B cell (primary cell): ENCODE results near the gene TPST1. TPM values are rescaled to one million over a fixed set of nuclear protein-coding genes. Genes with fewer than 3 reads are reported as not detected.

ENCODE experiments used
- ATAC-seq: fragments of 200-7000 bp; cut with Tn5 transposase; one replicate; pipeline ENCODE4 v1.10.0; 2021; ENCODE audit warnings: low read depth, mild to moderate bottlenecking, moderate number of reproducible peaks, moderate library complexity
- CTCF ChIA-PET: fragments of 350-600 bp; sonication (Branson Sonifier 250); formaldehyde crosslinking; loops from one replicate; lab custom pipeline; 2021; ENCODE audit warnings: antibody characterized with exemption, inconsistent platforms; lab: Charles Lee
- POLR2A ChIA-PET: fragments of 350-600 bp; sonication (Branson Sonifier 250); formaldehyde crosslinking; loops from one replicate; lab custom pipeline; 2021; ENCODE audit warnings: antibody characterized with exemption; lab: Charles Lee
- DNase-seq: peaks from one replicate; pipeline ENCODE4 v3.0.0; 2013
- H2AFZ ChIP-seq: 2 replicates; pipeline ENCODE4 v1.6.1; 2012; ENCODE audit warnings: mild to moderate bottlenecking, low read depth, low read length; ENCODE audit not compliant: insufficient read depth, poor library complexity, severe bottlenecking
- H3K27ac ChIP-seq, 2 donors: 1 replicate in 1 of 2; 2 replicates in 1 of 2; pipeline ENCODE4 v1.5.1; 2012 to 2013; ENCODE audit warnings: low read length in 2 of 2, mild to moderate bottlenecking in 2 of 2, moderate library complexity in 1 of 2
- H3K27me3 ChIP-seq, 4 experiments: fragments of 200-600 bp in 1 of 4; sonication (generic) in 1 of 4; replicated peaks in 1 of 4; 1 replicate in 2 of 4; 2 replicates in 2 of 4; pipeline versions ENCODE4 v1.6.1 to v1.7.0; 2013 to 2016; ENCODE audit warnings: low read length in 3 of 4, mild to moderate bottlenecking in 2 of 4, mixed read lengths in 1 of 4, moderate library complexity in 1 of 4; ENCODE audit not compliant: insufficient read depth in 4 of 4, control insufficient read depth in 3 of 4; ENCODE audit errors: control extremely low read depth in 1 of 4
- H3K36me3 ChIP-seq, 2 experiments: replicated peaks in 1 of 2; 1 replicate in 1 of 2; 2 replicates in 1 of 2; pipeline versions ENCODE4 v1.6.1 to v1.7.1; 2013; ENCODE audit warnings: low read length in 1 of 2; ENCODE audit not compliant: insufficient read depth in 2 of 2, control insufficient read depth in 1 of 2; ENCODE audit errors: control extremely low read depth in 1 of 2, extremely low read depth in 1 of 2
- H3K4me1 ChIP-seq, 2 donors: fragments of 200-600 bp in 1 of 2; sonication (generic) in 1 of 2; 1 replicate in 1 of 2; 2 replicates in 1 of 2; pipeline versions ENCODE4 v1.5.1 to v1.6.1; 2013 to 2017; ENCODE audit warnings: low read length in 2 of 2; ENCODE audit not compliant: control insufficient read depth in 2 of 2, insufficient read depth in 2 of 2
- H3K4me2 ChIP-seq: replicated peaks from 2 replicates; pipeline ENCODE3; 2012; ENCODE audit warnings: mild to moderate bottlenecking, low read depth, low read length; ENCODE audit not compliant: poor library complexity, severe bottlenecking
- H3K4me3 ChIP-seq, 5 experiments: fragments of 200-600 bp in 1 of 5; sonication (generic) in 1 of 5; 1 replicate in 3 of 5; 2 replicates in 2 of 5; pipeline versions ENCODE4 v1.5.1 to v1.7.0; 2011 to 2016; ENCODE audit warnings: low read length in 4 of 5, mild to moderate bottlenecking in 4 of 5, low read depth in 2 of 5, control low read depth in 1 of 5, moderate library complexity in 1 of 5; ENCODE audit not compliant: insufficient read depth in 1 of 5; ENCODE audit errors: control extremely low read depth in 1 of 5, extremely low read depth in 1 of 5
- H3K79me2 ChIP-seq: fragments of 200-600 bp; sonication (generic); one replicate; pipeline ENCODE4 v1.6.0; 2016; ENCODE audit warnings: low read length; ENCODE audit not compliant: control insufficient read depth, insufficient read depth
- H3K9ac ChIP-seq: fragments of 200-600 bp; sonication (generic); 2 replicates; pipeline ENCODE4 v1.6.1; 2017; ENCODE audit warnings: mild to moderate bottlenecking, low read length, moderate library complexity
- H3K9me3 ChIP-seq, 3 donors: one replicate each; pipeline versions ENCODE4 v1.6.1 to v1.7.1; 2013; ENCODE audit warnings: low read length in 2 of 3; ENCODE audit not compliant: control insufficient read depth in 2 of 3, insufficient read depth in 1 of 3; ENCODE audit errors: control extremely low read depth in 1 of 3
- H4K20me1 ChIP-seq: 2 replicates; pipeline ENCODE4 v1.6.0; 2012; ENCODE audit warnings: mild to moderate bottlenecking, low read length; ENCODE audit not compliant: insufficient read depth, control insufficient read depth, poor library complexity, severe bottlenecking
- H3K27ac Mint-ChIP-seq: one replicate; pipeline ENCODE4 v1.8.0; 2021; ENCODE audit warnings: mixed read lengths
- H3K27me3 Mint-ChIP-seq: one replicate; pipeline ENCODE4 v1.8.0; 2021; ENCODE audit warnings: mixed read lengths
- H3K4me1 Mint-ChIP-seq: one replicate; pipeline ENCODE4 v1.8.0; 2021; ENCODE audit warnings: mixed read lengths
- H3K4me3 Mint-ChIP-seq: one replicate; pipeline ENCODE4 v1.8.0; 2021; ENCODE audit warnings: mixed read lengths
- H3K9me3 Mint-ChIP-seq: one replicate; pipeline ENCODE4 v1.8.0; 2022; ENCODE audit warnings: mixed read lengths; ENCODE audit not compliant: insufficient read depth
- EZH2 ChIP-seq: IDR thresholded peaks from 2 replicates; pipeline ENCODE4 v1.6.1; 2012; ENCODE audit warnings: borderline replicate concordance, low read depth, mild to moderate bottlenecking, moderate library complexity, low read length; ENCODE audit not compliant: insufficient read depth, poor library complexity, severe bottlenecking
- WGBS: methylation state at CpG from one replicate; pipeline ENCODE4 v1.1.5; 2013; ENCODE audit warnings: missing lambda C conversion rate; ENCODE audit not compliant: insufficient coverage; 5-methylcytosine and 5-hydroxymethylcytosine counted together
- intact Hi-C: fragments of 100-400 bp; cut with micrococcal nuclease; formaldehyde crosslinking; loops from one replicate; pipeline ENCODE4 v1.10.0; 2022
- polyA plus RNA-seq: library from polyadenylated mRNA; depleted of rRNA; stranded (reverse); fragments of >200 nt; gene quantifications from 2 replicates; pipeline ENCODE4 v1.2.3, GENCODE V29; 2012
- total RNA-seq, 2 donors: library from RNA; stranded (reverse); fragments of 120-200 nt in 1 of 2; gene quantifications; 1 replicate in 1 of 2; 2 replicates in 1 of 2; pipeline versions ENCODE4 v1.2.3 to v1.2.4, GENCODE V29; 2013 to 2022
- TF ChIP-seq, protein P1 (sequence below): fragments of 200-600 bp; IDR thresholded peaks from one replicate; pipeline ENCODE4 v1.8.0; 2022; ENCODE audit warnings: antibody characterized with exemption, mild to moderate bottlenecking

The TPST1 gene
- total and polyA plus RNA-seq, 2 donors (not counting 1 experiment from before 2014, with no cell fraction given) = 13.0 to 17.0 TPM

DNA sequence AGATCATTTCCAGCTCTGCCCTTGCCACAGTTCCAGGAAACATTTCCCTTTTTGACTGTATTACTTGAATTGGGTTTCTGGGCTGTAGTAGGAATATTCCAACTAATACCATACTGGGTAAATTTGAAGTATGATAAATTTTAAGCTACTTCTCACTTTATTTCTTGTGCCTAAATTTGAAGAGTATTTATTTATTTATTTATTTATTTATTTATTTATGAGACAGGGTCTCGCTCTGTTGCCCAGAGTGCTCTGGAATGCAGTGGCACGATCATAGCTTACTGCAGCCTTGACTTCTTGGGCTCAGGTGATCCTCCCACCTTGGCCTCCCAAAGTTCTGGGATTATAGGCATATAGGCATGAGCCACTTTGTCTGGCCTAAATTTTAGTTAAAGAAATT, 105.5 kb downstream of the TPST1 start:
- POLR2A ChIA-PET = no interaction called here
- no peak overlapping the region for H3K9ac ChIP-seq
- H2AFZ ChIP-seq = no peak overlapping the region
- Mint-ChIP-seq H3K4me1 (peaks cover 6% of the 10 kb centered on the region), H3K9me3 (no peaks in the 10 kb centered on the region), H3K27ac (no peak overlapping the region), H3K27me3 (no peaks in the 10 kb centered on the region), H3K4me3 (no peak overlapping the region)
- H3K27ac ChIP-seq = no peak overlapping the region
- H3K4me2 ChIP-seq = no peak overlapping the region
- H4K20me1 ChIP-seq = peaks cover 10% of the 10 kb centered on the region
- H3K9me3 ChIP-seq = no peaks in the 10 kb centered on the region
- WGBS = no CpG with 5 or more reads among the region's 2 CpGs
- peaks cover 9% of the 10 kb centered on the region for H3K79me2 ChIP-seq
- DNase-seq (no peak), ATAC-seq (no peak)
- intact Hi-C loops = no loop called here
- CTCF ChIA-PET = no interaction called here
- no peak overlapping the region for H3K4me3 ChIP-seq
- H3K4me1 ChIP-seq = no peaks in the 10 kb centered on the region
- peaks cover 0 to 2% of the 10 kb centered on the region in 2 experiments for H3K36me3 ChIP-seq
- TF ChIP-seq, protein P1, sequence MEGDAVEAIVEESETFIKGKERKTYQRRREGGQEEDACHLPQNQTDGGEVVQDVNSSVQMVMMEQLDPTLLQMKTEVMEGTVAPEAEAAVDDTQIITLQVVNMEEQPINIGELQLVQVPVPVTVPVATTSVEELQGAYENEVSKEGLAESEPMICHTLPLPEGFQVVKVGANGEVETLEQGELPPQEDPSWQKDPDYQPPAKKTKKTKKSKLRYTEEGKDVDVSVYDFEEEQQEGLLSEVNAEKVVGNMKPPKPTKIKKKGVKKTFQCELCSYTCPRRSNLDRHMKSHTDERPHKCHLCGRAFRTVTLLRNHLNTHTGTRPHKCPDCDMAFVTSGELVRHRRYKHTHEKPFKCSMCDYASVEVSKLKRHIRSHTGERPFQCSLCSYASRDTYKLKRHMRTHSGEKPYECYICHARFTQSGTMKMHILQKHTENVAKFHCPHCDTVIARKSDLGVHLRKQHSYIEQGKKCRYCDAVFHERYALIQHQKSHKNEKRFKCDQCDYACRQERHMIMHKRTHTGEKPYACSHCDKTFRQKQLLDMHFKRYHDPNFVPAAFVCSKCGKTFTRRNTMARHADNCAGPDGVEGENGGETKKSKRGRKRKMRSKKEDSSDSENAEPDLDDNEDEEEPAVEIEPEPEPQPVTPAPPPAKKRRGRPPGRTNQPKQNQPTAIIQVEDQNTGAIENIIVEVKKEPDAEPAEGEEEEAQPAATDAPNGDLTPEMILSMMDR = no peak
- TF ChIP-seq EZH2 = no peak
- H3K27me3 ChIP-seq = no peaks in the 10 kb centered on the region

DNA sequence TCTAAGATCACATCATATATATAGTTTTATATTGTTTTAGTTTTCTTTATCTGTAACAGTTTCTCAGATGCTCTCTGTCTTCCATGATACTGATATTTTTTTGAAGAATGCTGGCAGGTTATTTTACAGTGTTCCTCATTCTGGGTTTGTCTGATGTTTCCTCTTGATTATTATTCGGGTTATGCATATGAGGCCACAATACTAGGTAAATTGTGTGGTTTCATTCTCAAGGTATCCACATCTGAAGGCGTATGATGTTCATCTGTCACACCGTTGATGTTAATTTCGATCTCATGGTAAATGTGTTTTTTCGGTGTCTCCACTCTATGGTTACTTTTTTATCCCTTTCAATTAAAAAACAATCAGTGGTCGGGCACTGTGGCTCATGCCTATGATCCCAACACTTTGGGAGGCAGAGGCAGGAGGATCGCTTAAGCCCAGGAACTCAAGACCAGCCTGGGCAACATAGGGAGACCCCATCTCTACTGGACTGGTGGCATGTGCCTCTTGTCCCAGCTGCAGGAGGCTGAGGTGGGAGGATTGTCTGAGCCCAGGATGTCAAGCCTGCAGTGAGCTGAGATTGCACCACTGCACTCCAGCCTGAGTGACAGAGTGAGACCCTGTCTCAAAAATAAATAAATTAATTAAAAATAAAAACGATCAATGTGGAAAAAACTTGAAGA, 108.9 kb downstream of the TPST1 start:
- no peak overlapping the region for H3K4me2 ChIP-seq
- Mint-ChIP-seq H3K4me1 (peaks cover 6% of the 10 kb centered on the region), H3K27me3 (no peaks in the 10 kb centered on the region), H3K4me3 (no peak overlapping the region), H3K27ac (no peak overlapping the region), H3K9me3 (no peaks in the 10 kb centered on the region)
- CTCF ChIA-PET = no interaction called here
- no peak for DNase-seq
- no peak overlapping the region for H2AFZ ChIP-seq
- peaks cover 3% of the 10 kb centered on the region for H3K79me2 ChIP-seq
- H4K20me1 ChIP-seq = no peaks in the 10 kb centered on the region
- no peaks in the 10 kb centered on the region for H3K36me3 ChIP-seq
- no peaks in the 10 kb centered on the region for H3K9me3 ChIP-seq
- H3K9ac ChIP-seq = no peak overlapping the region
- no peaks in the 10 kb centered on the region for H3K4me1 ChIP-seq
- no CpG with 5 or more reads among the region's 8 CpGs for WGBS
- POLR2A ChIA-PET = no interaction called here
- no peak for ATAC-seq
- TF ChIP-seq, protein P1 = no peak
- TF ChIP-seq EZH2 = no peak
- intact Hi-C loops = no loop called here
- no peaks in the 10 kb centered on the region for H3K27me3 ChIP-seq
- no peak overlapping the region for H3K27ac ChIP-seq
- no peak overlapping the region for H3K4me3 ChIP-seq
